Activated CD8-positive, alpha-beta memory T cell treated with anti-CD3 and anti-CD28 coated beads for 24 hours (primary cell): ENCODE data around the gene SELPLG.
"Not testable (repeated sequence)": the region's sequence is repeated elsewhere in the genome, so short reads cannot be mapped to it uniquely, and the experiment has no call there.

Source experiments
- DNase-seq: peaks from one replicate; pipeline ENCODE4 v3.0.0-alpha.2; 2020

The SELPLG gene

GRCh38 chr12:108602209-108602705 lies 31.4 kb downstream of the SELPLG start:
- DNase-seq, result no peak

- DNase-seq, result no peak
These were observed 33.0 kb downstream of the SELPLG start for GRCh38 chr12:108600702-108601007.

- DNase-seq, result no peak
These were observed 33.6 kb downstream of the SELPLG start for GRCh38 chr12:108599948-108600701.

- DNase-seq, result no peak
These were observed 34.2 kb downstream of the SELPLG start for GRCh38 chr12:108599541-108599940.

GRCh38 chr12:108598553-108599250 lies 35.0 kb downstream of the SELPLG start:
- no peak for DNase-seq

GRCh38 chr12:108597559-108598471 lies 35.9 kb downstream of the SELPLG start, which contains the start of gene TMEM119:
TSS of gene TMEM119 (minus strand) at chr12:108598084. CDS start at chr12:108592383, 5,701 bp downstream.
- DNase-seq, result no peak

GRCh38 chr12:108596854-108597558 lies 36.7 kb downstream of the SELPLG start:
- no peak for DNase-seq

- no peak for DNase-seq
These were observed 37.7 kb downstream of the SELPLG start for GRCh38 chr12:108595711-108596647.

- DNase-seq, result no peak
These were observed 38.6 kb downstream of the SELPLG start for GRCh38 chr12:108594960-108595710.

GRCh38 chr12:108594323-108594903 lies 39.3 kb downstream of the SELPLG start:
- no peak for DNase-seq

- no peak for DNase-seq
These were observed 41.4 kb downstream of the SELPLG start for GRCh38 chr12:108592033-108592909.

GRCh38 chr12:108591267-108591980 lies 42.3 kb downstream of the SELPLG start:
- no peak for DNase-seq

- DNase-seq, result not testable (repeated sequence)
These were observed 43.2 kb downstream of the SELPLG start for GRCh38 chr12:108590463-108590862.

- no peak for DNase-seq
These were observed 43.9 kb downstream of the SELPLG start for GRCh38 chr12:108589840-108590229.

GRCh38 chr12:108589028-108589839 lies 44.5 kb downstream of the SELPLG start:
- no peak for DNase-seq

GRCh38 chr12:108587826-108588225 lies 45.9 kb downstream of the SELPLG start:
- no peak for DNase-seq

- DNase-seq, result no peak
These were observed 47.4 kb downstream of the SELPLG start for GRCh38 chr12:108586306-108586705.

GRCh38 chr12:108585864-108586263 lies 47.8 kb downstream of the SELPLG start:
- no peak for DNase-seq
